GM18499 (cell line): ENCODE data around the gene FRY.

Experiments used
- ATAC-seq: cut with Tn5 transposase; IDR thresholded peaks from one replicate; pipeline ENCODE4 v1.9.1; 2021; ENCODE audit warnings: moderate number of reproducible peaks; ENCODE audit not compliant: insufficient read depth, unreplicated experiment

The FRY gene

DNA sequence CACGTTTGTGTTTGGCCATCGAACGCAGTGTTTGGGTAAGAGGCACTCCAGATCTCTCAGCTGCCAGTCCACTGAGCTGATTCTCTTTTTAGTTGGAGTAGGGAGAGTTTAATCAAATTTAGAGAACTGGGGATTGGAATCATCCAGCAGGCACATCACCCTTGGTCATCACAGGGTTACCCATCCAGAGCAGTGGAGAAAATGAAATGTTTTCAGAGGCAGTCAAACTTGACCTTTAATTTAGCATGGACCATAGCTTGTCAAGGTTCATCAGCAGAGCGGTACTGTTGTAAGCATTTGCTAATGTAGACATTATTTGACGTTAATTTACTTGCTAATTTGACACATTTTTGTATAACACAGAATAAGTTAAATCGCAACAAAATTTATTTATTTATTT, 18.4 kb upstream of the FRY start:
- no peak for ATAC-seq

- ATAC-seq: no peak
These were observed 15.5 kb upstream of the FRY start for GRCh38 chr13:32016119-32016518.

- no peak for ATAC-seq
These were observed 14.9 kb upstream of the FRY start for GRCh38 chr13:32016631-32017030.

GRCh38 chr13:32017474-32017873, 14.1 kb upstream of the FRY start:
- ATAC-seq: no peak

DNA sequence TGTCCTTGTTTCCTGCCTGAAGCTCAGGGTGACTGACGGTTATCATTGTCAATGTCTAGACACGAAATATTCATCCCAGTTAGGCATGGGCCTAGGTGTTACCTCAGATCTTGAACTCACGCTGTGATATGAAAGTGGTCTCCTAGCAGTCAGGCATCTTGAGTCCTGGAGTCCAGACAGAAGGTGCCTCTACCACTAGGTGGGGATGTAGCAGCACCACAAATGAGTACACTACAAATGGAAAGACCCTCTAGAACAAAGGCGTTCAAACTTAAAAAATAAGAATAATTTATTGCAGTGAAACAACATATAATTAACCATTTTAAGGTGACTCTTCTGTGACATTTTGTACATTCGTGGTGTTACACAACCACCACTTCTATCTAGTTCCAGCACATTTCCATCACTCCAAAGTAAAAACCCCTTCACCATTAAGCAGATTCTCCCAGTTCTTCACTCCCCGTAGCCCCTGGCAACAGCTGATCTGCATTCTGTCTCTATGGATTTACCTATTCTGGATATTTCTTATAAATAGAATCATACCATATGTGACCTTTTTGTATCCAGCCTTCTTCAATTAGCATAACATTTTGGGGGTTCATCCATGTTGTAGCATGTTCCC, 11.9 kb upstream of the FRY start:
- ATAC-seq: no peak

DNA sequence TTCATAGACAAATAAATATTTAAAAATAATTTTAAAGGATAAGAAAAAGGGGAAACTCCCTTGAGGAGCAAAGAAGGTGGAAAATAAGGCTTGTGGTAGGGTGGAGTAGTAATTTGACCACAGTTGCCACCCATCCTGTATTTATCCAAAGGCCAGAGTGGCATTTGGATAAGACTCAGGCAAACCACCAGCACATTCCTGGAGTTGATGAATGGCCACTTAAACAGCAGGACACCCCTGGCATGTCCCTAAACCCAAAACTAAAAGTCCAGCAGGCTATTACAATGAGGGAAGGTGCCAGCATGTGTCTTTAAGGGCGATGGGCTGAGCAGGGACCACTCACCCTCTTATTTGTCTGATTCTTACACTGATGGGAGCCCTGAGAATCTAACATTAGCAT, 9.8 kb upstream of the FRY start:
- no peak for ATAC-seq

DNA sequence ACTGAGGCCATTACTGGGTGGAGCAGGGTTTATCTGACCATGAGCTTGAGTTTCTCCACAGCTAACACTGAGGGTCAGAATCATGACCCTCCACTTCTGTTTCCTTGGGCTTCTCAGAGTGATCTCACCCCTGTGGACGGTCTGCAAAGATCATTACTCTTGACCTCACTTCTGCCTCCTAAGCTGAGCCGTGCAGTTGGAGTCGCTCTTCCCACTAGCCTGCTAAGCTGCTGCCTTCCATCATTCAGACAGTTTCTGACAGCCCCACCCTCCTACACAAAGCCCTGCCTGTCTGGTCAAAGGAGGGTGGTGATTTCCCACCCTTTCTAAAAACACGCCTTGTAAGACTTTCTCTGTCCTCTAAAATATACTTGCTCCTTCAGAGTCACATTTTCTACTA, 9.3 kb upstream of the FRY start:
- no peak for ATAC-seq

- no peak for ATAC-seq
These were observed 8.5 kb upstream of the FRY start for GRCh38 chr13:32023096-32023495.

- no peak for ATAC-seq
These were observed 7.9 kb upstream of the FRY start for GRCh38 chr13:32023698-32024097.

DNA sequence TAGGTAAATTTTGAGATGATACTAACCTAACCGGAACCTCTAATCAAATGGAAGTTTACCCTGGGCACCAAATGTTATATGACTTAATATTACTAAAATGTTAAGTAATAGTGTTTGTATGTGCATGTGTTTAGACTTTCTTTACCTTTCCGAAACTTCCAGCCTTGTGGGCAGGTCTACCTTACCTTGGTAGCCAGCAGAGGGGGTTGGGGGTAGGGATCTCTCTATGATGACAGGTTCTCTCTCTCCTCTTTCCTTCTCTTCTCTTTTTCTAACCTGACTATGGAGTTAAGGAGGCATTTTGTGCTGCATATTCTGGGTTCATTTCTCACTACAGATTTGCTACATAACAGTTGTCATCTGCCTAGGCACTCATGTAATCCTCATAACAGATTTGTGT, 6.8 kb upstream of the FRY start:
- ATAC-seq: no peak

DNA sequence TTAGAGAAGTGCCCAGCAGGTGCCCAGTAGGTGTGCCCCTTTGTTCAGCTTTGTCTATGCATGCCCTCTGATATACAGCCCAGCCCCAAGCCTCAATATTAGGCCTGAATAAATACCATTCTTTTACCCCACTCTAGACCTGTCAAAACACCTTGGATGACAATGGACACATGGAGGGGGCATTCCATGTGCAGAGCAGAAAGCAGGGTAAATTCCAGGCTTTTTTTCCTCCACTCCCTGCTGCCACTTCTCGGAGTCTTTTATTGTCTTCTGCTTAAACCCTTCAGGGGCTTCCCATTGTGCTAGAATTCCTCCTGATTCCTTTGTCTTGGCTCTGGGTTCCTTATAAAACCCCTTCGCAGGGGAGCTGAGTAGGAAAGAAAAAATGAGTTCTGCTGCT, 5.8 kb upstream of the FRY start:
- no peak for ATAC-seq

DNA sequence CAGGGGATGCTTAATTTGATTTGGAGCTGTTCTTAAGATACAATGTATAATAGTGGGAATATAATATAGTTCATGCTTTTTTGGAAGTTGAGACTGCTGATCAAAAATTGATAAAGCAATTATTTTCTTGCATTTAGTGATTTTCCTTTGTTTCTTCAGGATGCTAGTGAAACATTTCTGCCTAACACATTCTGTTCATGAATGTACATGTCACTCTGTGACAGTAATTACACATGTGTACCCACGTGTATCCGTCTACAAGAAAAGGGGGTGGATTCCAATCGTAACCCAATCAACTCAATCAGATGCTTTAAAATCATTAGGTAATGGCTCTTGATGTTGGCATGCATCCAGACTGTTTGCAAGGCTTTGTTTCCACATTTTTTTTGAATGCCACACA, 5.0 kb upstream of the FRY start:
- ATAC-seq: no peak

GRCh38 chr13:32028711-32029110, 2.9 kb upstream of the FRY start:
- no peak for ATAC-seq

DNA sequence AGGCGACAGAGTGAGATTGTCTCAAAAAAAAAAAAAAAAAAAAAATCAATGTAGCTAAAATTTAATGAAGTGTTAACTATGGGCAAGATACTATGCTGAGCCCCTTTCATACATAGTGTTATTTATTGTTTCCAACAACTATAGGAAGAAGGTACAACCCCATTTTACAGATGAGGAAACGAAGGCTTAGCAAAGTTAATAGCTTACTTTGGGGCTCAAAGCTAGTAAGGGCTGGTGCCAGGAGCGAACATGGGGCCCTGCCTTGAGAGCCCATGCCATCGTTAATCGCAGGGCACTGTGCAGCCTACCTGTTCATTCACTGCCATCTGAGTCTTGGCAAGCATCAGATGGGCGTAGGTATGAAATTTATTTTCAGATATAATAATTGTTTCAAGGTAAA, 1.9 kb upstream of the FRY start:
- no peak for ATAC-seq

DNA sequence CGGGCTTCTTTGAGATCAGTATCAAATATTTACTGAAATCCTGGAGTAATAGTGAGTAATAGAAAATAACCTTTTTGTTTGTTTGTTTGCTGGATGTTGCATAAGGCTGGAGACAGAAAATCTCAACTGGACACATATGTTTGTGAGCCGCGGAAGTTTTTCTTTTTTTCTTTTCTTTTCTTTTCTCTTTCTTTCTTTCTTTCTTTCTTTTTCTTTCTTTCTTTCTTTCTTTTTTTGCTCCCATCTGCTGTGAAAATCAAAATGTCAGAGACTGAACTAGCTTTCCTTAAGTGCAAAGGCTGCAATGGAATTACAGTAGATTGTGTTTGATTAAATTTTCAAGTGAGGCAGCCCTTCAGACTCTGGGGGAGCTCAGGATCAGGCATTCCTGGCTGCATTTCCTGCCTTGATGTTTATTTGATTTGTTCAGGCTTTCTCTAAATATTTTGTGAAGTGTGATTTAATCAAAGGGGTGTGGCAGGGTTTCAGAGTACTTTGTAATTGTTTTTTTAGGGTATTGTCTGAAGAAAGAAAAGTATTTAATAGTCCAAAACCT, 319 bp downstream of the FRY start:
- ATAC-seq: no peak

- ATAC-seq: no peak
These were observed 1.2 kb downstream of the FRY start for GRCh38 chr13:32032759-32033158.

DNA sequence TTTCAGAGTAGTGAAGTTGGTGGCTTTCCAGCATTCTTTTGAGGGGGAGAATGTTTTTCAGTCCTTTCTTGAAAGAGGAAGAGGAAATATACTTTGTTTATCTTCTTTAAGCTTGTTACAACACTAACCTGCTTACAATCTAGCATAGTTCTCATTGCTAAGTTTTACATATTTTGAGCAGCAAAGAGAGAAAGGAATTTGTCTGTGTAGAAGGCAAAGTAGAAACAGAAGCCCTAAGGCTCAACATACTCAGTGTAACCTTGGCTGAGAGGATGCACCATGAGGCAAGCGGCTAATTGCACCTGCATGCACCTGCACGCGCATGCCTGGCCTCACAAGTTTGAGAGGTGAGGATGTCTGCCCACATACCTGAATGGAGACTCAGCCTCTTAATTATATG, 2.2 kb downstream of the FRY start:
- no peak for ATAC-seq

GRCh38 chr13:32035716-32036115, 4.1 kb downstream of the FRY start:
- no peak for ATAC-seq

- no peak for ATAC-seq
These were observed 4.6 kb downstream of the FRY start for GRCh38 chr13:32036126-32036695.

GRCh38 chr13:32036757-32037156, 5.2 kb downstream of the FRY start:
- no peak for ATAC-seq

GRCh38 chr13:32037471-32037870, 5.9 kb downstream of the FRY start:
- ATAC-seq: no peak

DNA sequence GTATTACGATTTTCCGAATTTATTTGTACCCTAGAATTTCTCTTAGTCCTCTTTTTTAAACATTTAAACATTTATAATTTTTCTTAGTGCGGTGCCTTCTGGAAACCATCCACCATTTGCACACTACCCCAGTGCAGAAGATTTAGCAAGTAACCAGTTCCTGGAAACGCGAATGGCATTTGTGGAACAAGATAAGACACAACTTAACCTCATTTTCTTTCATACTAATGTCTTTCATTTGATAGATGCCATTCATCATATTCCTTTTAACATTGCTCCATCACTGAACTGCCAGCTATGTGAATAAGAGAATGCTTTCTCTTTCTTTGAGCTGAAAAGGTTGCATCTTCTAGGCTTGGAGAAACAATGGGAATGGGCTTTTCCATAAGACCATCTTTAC, 6.8 kb downstream of the FRY start:
- no peak for ATAC-seq
